Measurements from ENCODE around the gene VPS13A.

Gene VPS13A

DNA sequence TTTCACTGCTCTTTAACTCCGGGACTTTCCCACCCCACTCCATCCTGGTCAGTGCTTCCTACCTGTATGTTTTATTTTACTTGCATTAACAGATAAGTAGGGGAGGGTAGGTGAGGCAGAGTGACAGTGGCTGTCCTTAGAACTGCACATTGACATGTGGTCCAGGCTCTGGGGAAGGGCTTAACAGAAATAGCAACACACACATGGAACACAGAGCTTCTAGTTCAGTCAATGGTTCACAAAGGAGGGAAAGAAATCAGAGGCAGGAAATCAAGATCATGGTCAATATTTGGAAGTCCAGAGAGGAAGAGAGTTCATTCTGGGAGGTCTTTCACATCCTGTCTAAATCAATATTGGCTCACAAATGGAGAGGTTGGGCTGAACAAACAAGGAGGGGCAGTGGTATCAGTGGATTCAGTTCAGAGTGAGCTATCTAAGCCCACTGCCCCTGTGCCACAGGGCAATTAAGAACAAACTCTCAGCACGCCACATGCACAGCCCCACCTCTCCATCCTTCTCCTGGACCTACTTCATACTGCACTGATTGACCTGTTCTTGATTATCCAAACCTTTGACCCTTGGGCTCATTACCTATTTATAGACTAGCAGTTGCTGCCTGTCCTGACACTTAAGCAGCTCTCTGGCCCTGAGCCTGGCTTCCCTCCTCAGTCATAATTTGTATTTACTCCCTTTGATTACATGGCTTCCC is 6.2 kb upstream of the VPS13A start:
- H3K27me3 Mint-ChIP-seq: no peaks in the 10 kb centered on the region
- no peaks in the 10 kb centered on the region for H3K36me3 Mint-ChIP-seq (ENCODE audit: low read depth)
- no peaks in the 10 kb centered on the region for H3K4me1 Mint-ChIP-seq (ENCODE audit: low read depth)
- H3K4me3 Mint-ChIP-seq: no peak overlapping the region
- no peak overlapping the region for H3K27ac Mint-ChIP-seq
- no peaks in the 10 kb centered on the region for H3K9me3 Mint-ChIP-seq

DNA sequence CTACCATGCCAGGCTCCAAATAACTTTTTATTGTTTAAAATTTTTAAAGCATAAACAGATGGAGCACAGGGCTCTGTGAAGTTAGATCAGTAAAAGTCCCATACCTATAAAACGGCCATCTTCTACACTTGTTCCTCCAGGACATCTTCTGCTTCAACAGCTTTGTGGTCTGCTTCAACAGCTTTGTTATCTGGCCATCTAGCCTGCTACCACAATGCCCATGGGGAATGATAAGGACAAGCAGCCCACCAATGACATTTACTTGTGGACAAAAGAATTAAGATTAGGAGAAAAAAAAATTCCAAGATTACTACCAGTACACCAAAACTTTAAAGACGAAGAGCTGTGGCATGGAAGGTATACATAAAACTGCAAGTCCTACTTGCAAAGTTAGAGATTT is 2.2 kb upstream of the VPS13A start:
- no peaks in the 10 kb centered on the region for H3K27me3 Mint-ChIP-seq
- peaks cover 4% of the 10 kb centered on the region for H3K36me3 Mint-ChIP-seq (ENCODE audit: low read depth)
- peaks cover 24% of the 10 kb centered on the region for H3K4me1 Mint-ChIP-seq (ENCODE audit: low read depth)
- no peaks in the 10 kb centered on the region for H3K9me3 Mint-ChIP-seq
- no peak overlapping the region for H3K4me3 Mint-ChIP-seq
- H3K27ac Mint-ChIP-seq: no peak overlapping the region

DNA sequence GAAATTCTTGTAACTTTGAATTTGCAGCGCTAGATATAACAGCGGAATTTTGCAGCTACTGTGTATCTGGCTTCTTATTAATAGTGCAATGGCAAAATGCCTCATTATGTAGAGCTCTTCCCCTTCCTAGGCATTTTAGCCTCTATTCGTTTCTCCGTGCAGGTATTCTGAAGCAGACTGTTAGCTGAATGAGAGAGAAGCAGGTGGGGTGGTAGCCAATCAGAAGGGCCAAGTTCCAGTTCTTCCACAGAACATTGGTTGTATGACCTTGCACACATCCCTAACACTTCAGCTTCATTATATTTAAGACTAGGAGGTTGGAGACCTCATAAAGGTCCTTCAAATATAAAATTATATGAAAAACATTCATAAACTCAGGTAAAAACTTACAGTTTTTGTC is 1.2 kb upstream of the VPS13A start:
- peaks cover 31% of the 10 kb centered on the region for H3K4me1 Mint-ChIP-seq (ENCODE audit: low read depth)
- no peaks in the 10 kb centered on the region for H3K27me3 Mint-ChIP-seq
- H3K4me3 Mint-ChIP-seq: peak overlapping the region; percentile 96
- H3K9me3 Mint-ChIP-seq: no peaks in the 10 kb centered on the region
- H3K36me3 Mint-ChIP-seq (ENCODE audit: low read depth): peaks cover 4% of the 10 kb centered on the region
- H3K27ac Mint-ChIP-seq: no peak overlapping the region

DNA sequence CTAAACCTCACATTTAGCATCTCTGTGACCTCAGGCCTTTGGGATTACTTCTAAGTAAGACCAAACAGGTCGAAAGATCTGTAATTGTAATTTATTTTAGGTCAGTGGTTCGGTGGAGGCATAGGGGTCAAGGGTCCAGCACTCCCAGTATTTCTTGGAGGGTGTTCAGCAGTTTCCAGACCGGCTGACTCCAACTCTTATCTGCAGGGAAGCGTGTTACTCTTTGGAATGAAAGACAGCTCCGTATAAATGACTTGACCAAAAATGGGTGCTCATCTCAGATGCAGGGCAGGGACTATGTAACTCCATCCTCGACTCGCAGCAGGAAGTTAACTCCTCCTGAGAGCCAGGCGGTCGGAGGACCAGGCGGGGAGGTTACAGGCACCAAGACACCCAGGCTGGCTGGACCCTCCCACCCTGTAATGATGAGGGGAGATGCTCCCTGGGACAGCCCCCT is 620 bp upstream of the VPS13A start:
- H3K36me3 Mint-ChIP-seq (ENCODE audit: low read depth): peaks cover 4% of the 10 kb centered on the region

DNA sequence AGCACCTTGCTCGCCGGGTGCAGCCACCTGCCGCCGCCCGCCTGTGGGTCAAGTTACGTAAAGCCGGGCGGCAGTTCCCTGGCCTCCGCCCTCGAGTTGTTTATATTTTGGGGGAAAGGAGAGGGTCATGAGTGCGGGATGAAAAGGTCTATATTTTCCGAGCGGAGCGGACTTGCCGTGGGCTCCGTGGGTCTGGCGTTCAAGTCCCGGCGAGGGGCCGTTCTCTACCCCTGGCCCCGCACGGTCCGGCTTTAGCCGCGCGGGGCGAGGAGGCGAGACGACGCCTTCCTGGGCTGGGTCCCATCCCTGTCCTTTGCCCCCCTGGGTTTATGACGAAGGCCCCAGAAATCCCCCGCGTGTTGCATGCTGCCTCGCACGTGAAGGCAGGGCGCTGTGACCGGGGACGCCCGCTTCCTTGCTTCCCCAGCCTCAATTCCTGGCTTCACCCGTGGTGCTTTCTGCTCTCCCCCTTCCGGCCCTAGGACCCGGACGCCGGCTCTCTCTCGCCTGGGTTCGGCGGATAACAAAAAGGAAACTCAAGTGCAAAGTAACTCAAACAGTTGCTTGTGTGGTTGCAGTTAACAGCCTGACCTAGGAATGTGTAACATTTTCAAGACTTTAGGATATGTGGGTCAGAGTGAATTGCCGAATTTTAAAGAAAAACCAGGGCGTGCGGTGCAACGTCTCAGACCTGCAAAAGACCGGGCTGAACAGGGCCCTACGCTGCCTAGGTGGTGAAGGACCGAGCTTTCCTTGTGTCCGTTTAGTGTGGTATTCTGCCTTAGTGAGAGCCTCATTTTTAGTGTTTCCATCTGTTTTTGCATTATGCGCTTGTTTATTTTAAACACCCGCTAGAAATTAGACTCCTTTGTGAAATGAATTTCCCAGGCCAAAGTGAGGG is 810 bp downstream of the VPS13A start:
- no peaks in the 10 kb centered on the region for H3K27me3 Mint-ChIP-seq
- peak overlapping the region; percentile 96 for H3K4me3 Mint-ChIP-seq
- H3K36me3 Mint-ChIP-seq (ENCODE audit: low read depth): peaks cover 4% of the 10 kb centered on the region
- no peaks in the 10 kb centered on the region for H3K9me3 Mint-ChIP-seq
- H3K4me1 Mint-ChIP-seq (ENCODE audit: low read depth): peaks cover 31% of the 10 kb centered on the region
- H3K27ac Mint-ChIP-seq: peak overlapping the region; percentile 85

More for the DNA sequence above, 620 bp upstream of the VPS13A start:
- H3K4me3 Mint-ChIP-seq: peak overlapping the region; percentile 96
- H3K27me3 Mint-ChIP-seq: no peaks in the 10 kb centered on the region
- peak overlapping the region; percentile 84 for H3K27ac Mint-ChIP-seq
- H3K4me1 Mint-ChIP-seq (ENCODE audit: low read depth): peaks cover 31% of the 10 kb centered on the region
- H3K9me3 Mint-ChIP-seq: no peaks in the 10 kb centered on the region

DNA sequence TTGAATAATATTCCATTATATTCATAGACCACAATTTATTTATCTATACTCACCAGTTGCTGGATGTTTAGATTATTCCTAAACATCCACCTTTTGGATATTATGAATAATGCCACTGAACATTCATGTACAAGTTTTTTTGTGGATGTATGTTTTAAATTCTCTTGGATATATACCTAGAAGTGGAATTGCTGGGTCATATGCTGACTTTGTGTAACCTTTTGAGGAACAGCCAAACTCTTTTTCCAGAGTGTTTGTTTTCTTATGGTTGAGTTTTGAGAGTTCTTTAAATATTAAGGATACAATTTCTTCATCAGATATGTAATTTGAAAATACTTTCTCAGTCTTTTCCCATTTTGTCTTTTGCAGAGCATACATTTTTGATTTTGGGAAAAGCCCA is 2.7 kb downstream of the VPS13A start:
- H3K27ac Mint-ChIP-seq: no peak overlapping the region
- H3K4me1 Mint-ChIP-seq (ENCODE audit: low read depth): peaks cover 39% of the 10 kb centered on the region
- peaks cover 8% of the 10 kb centered on the region for H3K36me3 Mint-ChIP-seq (ENCODE audit: low read depth)
- H3K4me3 Mint-ChIP-seq: peak overlapping the region; percentile 96
- H3K9me3 Mint-ChIP-seq: no peaks in the 10 kb centered on the region
- no peaks in the 10 kb centered on the region for H3K27me3 Mint-ChIP-seq

DNA sequence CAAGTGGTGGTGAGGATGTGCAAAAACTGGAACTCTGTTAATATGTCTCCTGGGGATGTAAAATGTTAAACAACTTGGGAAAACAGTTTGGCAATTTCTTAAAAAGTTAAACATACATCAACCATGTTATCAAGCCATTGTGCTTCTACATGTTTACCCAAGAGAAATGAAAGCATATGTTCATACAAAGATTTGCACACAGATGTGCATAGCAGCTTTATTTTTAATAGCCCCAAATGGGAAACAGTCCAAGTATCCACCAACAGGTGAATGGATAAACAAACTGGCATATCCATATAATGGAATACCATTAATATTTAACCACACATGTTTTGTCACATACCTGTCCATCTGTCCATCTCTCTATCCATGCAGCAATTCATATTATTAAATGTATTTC is 6.2 kb downstream of the VPS13A start:
- H3K4me1 Mint-ChIP-seq (ENCODE audit: low read depth): peaks cover 36% of the 10 kb centered on the region
- H3K36me3 Mint-ChIP-seq (ENCODE audit: low read depth): peaks cover 30% of the 10 kb centered on the region
- no peak overlapping the region for H3K27ac Mint-ChIP-seq
- no peaks in the 10 kb centered on the region for H3K27me3 Mint-ChIP-seq
- no peak overlapping the region for H3K4me3 Mint-ChIP-seq
- peaks cover 6% of the 10 kb centered on the region for H3K9me3 Mint-ChIP-seq

DNA sequence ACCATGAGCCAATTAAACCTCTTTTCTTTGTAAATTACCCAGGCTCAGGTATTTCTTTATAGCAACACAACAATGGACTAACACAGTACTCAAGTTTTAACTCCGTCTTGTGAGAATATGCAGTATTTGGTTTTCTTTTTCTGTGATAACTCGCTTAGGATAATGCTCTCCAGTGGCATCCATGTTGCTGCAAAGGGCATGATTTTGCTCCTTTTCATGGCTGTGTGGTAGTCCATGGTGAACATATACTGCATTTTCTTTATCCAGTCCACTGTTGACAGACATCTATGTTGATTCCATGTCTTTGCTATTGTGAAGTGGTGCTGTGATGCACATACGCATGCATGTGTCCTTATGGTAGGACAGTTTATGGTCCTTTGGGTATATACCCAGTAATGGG is 10.9 kb downstream of the VPS13A start:
- Mint-ChIP-seq H3K4me3 (no peak overlapping the region), H3K36me3 (ENCODE audit: low read depth) (peaks cover 31% of the 10 kb centered on the region), H3K27me3 (no peaks in the 10 kb centered on the region), H3K4me1 (ENCODE audit: low read depth) (peaks cover 45% of the 10 kb centered on the region), H3K9me3 (peaks cover 9% of the 10 kb centered on the region), H3K27ac (no peak overlapping the region)

DNA sequence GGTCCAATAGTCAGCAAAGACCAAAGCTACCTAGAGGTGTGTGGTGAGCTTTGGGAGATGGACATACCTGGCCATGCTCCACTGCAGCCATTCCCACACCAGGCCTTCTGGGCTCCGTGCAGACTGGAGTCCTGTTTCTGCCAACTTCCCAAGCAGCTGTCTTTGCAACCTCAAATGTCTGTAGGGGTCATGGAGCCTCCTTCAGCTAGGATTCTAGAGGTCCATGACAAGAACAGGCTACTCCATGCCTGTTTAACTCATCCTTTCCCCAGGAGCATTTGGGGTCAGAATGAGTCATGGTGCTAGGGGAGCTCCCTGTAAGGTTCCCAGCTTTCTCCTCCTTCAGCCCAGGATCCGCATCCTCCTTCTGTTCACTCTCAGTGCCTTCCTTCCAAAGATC is 17.1 kb downstream of the VPS13A start:
- no peak overlapping the region for H3K4me3 Mint-ChIP-seq
- H3K36me3 Mint-ChIP-seq (ENCODE audit: low read depth): peaks cover 7% of the 10 kb centered on the region
- no peaks in the 10 kb centered on the region for H3K9me3 Mint-ChIP-seq
- no peak overlapping the region for H3K27ac Mint-ChIP-seq
- peaks cover 53% of the 10 kb centered on the region for H3K4me1 Mint-ChIP-seq (ENCODE audit: low read depth)
- no peaks in the 10 kb centered on the region for H3K27me3 Mint-ChIP-seq

DNA sequence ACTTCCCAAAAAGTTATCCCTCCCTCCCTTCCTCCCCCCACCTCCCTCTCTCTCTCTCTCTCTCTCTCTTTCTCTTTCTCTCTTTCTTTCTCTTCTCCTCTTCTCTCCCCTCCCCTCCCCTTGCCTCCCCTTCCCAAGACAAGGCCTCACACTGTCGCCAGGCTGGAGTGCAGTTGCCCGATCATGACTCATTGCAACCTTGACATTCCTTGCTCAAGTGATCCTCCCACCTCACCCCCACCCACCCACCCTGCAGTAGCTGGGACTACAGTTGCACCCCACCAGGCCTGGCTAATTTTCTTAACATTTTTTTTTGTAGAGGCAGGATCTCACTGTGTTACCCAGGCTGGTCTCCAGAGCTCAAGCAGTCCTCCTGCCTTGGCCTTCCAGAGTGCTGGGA is 32.8 kb downstream of the VPS13A start:
- Mint-ChIP-seq H3K27ac (no peak overlapping the region), H3K27me3 (no peaks in the 10 kb centered on the region), H3K4me1 (ENCODE audit: low read depth) (no peaks in the 10 kb centered on the region), H3K4me3 (no peak overlapping the region), H3K36me3 (ENCODE audit: low read depth) (peaks cover 42% of the 10 kb centered on the region), H3K9me3 (no peaks in the 10 kb centered on the region)

DNA sequence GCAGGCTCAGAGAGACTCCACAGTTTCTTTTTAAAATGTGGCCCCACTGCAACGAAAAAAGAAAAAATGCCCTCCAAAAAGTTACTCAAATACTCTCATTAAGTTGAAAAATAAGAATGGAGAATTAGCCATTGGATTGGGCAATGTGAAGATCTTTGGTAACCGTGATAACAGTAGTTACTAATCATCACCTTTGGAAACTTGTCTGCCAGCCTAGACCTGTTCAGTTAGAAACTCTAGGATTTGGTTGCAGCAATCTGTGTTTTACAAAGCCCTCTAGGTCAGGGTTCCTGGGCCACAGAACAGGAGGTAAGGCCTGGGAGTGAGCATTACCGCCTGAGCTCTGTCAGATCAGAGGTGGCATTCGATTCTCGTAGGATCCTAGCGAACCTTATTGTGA is 34.2 kb downstream of the VPS13A start:
- Mint-ChIP-seq H3K27ac (no peak overlapping the region), H3K4me1 (ENCODE audit: low read depth) (no peaks in the 10 kb centered on the region), H3K27me3 (no peaks in the 10 kb centered on the region), H3K9me3 (no peaks in the 10 kb centered on the region), H3K4me3 (no peak overlapping the region), H3K36me3 (ENCODE audit: low read depth) (peaks cover 41% of the 10 kb centered on the region)

DNA sequence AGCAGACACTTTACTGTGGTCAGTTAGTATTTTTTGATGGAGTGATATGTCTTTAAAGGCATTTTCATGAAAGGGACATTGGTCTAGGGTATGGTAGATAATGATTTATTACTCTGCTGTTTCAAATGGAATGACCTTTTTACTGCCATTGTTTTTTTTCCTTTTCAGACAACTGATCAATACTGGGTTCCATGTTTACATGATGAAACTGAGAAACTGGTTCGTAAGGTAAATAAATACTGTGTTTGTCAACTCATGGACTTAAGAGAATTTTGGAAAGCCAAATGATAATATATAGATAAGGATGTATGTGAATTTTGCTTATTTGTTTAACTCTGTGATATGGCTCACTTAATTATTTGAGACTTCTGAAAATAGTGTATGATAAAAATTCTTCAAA is 35.5 kb downstream of the VPS13A start:
- no peaks in the 10 kb centered on the region for H3K9me3 Mint-ChIP-seq
- H3K4me1 Mint-ChIP-seq (ENCODE audit: low read depth): no peaks in the 10 kb centered on the region
- H3K27ac Mint-ChIP-seq: no peak overlapping the region
- no peak overlapping the region for H3K4me3 Mint-ChIP-seq
- H3K36me3 Mint-ChIP-seq (ENCODE audit: low read depth): peaks cover 50% of the 10 kb centered on the region
- H3K27me3 Mint-ChIP-seq: no peaks in the 10 kb centered on the region

DNA sequence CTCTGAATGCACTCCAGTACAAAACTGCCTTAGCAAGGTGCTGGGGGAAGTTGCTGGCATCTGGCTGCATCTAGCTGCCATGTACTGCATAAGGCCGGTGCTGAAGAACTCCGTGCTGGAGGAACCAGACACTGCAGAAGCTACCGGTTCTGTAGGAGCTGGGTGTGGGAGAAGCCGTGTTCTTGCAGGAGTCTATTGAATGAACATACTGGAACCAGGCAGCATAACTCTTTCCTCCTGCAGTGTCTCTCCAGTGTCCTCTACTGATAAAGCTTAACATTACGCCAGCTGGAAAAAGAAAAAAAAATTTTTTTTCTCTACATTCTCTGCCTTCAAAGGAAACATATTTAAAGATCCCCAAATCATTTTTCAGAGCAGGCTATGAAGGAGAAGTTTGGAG is 38.5 kb downstream of the VPS13A start:
- Mint-ChIP-seq H3K27ac (no peak overlapping the region), H3K27me3 (no peaks in the 10 kb centered on the region), H3K36me3 (ENCODE audit: low read depth) (peaks cover 52% of the 10 kb centered on the region), H3K4me1 (ENCODE audit: low read depth) (no peaks in the 10 kb centered on the region), H3K9me3 (no peaks in the 10 kb centered on the region), H3K4me3 (no peak overlapping the region)

DNA sequence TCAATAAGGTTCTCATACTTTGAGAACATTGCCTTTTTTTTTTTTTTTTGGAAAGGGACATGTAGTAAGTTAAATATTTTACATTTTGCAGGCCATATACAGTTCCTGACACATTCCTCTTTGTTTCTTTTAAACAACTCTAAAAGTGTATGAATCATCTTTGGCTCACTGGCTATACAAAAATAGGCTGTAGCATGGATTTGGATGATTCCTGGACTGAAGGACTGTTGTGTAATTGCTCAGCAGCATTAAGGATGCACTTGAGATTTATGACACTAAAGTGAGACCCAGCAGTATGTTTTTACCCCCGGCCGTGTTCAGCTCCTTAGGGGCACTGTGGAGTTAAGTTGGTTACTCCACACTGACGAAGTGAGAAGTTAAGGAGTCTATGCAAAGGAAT is 41.3 kb downstream of the VPS13A start:
- H3K9me3 Mint-ChIP-seq: no peaks in the 10 kb centered on the region
- H3K27me3 Mint-ChIP-seq: no peaks in the 10 kb centered on the region

DNA sequence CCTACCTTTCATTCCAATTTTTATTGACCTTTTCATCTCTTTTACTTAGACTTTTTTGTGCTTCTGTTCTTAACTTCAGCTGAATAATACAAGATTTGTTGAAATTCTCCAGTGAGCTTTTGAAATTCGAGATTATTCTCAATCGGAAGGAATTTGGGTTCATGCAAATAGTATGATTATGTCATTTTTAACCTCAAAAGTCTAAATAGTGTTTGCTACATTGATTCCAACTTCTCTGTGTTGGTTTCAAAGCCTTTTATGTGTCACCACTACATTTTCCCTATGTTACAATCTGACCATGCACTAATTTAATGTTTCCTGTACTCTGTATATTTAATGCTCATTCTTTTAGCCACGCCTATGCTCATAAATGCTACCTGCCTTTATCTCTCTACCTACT is 44.1 kb downstream of the VPS13A start:
- H3K4me3 Mint-ChIP-seq: no peak overlapping the region
- peaks cover 61% of the 10 kb centered on the region for H3K36me3 Mint-ChIP-seq (ENCODE audit: low read depth)
- no peaks in the 10 kb centered on the region for H3K9me3 Mint-ChIP-seq
- H3K4me1 Mint-ChIP-seq (ENCODE audit: low read depth): no peaks in the 10 kb centered on the region
- no peaks in the 10 kb centered on the region for H3K27me3 Mint-ChIP-seq
- no peak overlapping the region for H3K27ac Mint-ChIP-seq

More for the DNA sequence above, 41.3 kb downstream of the VPS13A start:
- no peak overlapping the region for H3K27ac Mint-ChIP-seq
- H3K36me3 Mint-ChIP-seq (ENCODE audit: low read depth): peaks cover 60% of the 10 kb centered on the region
- H3K4me1 Mint-ChIP-seq (ENCODE audit: low read depth): no peaks in the 10 kb centered on the region
- no peak overlapping the region for H3K4me3 Mint-ChIP-seq

Measured in stimulated activated naive CD8-positive, alpha-beta T cell treated with anti-CD3 and anti-CD28 coated beads, Interleukin-15, Interleukin-2, amounts not matched to agents 100 ng/mL and 50 ng/mL, for 24 hours (primary cell).